HepG2 (cell line): ENCODE data around the gene PLCB1. TPM values are rescaled to one million over a fixed set of nuclear protein-coding genes. Genes with fewer than 3 reads are reported as not detected.

Experiments
- CBX5 ChIP-seq: sonication (generic); formaldehyde crosslinking; IDR thresholded peaks from 2 replicates; pipeline ENCODE4 v1.4.0; 2020; ENCODE audit warnings: missing genetic modification reagents, borderline replicate concordance
- CENPX ChIP-seq: sonication (generic); formaldehyde crosslinking; IDR thresholded peaks from 2 replicates; pipeline ENCODE4 v1.9.0; 2021; ENCODE audit warnings: mild to moderate bottlenecking, missing genetic modification reagents, moderate library complexity
- CREM ChIP-seq, 2 experiments: sonication (generic) in 1 of 2; formaldehyde crosslinking in 1 of 2; IDR thresholded peaks; 2 replicates each; pipeline versions ENCODE4 v1.4.0 to v1.6.1; 2016 to 2020; ENCODE audit warnings: antibody characterized with exemption in 1 of 2, mild to moderate bottlenecking in 1 of 2, missing genetic modification reagents in 1 of 2
- NCOA5 ChIP-seq: sonication (generic); formaldehyde crosslinking; IDR thresholded peaks from 2 replicates; pipeline ENCODE4 v1.4.0; 2020; ENCODE audit warnings: missing genetic modification reagents
- SNAI1 ChIP-seq: sonication (generic); formaldehyde crosslinking; IDR thresholded peaks from 2 replicates; pipeline ENCODE4 v1.5.0; 2020; ENCODE audit warnings: mild to moderate bottlenecking, missing genetic modification reagents, borderline replicate concordance
- SP4 ChIP-seq: sonication (generic); formaldehyde crosslinking; IDR thresholded peaks from 2 replicates; pipeline ENCODE4 v1.8.1; 2023; ENCODE audit warnings: mild to moderate bottlenecking, missing genetic modification reagents
- SUZ12 ChIP-seq: fragments of 150-350 bp; IDR thresholded peaks from 2 replicates; pipeline ENCODE4 v1.6.1; 2014; ENCODE audit warnings: low read depth, low read length
- THAP7 ChIP-seq: sonication (generic); formaldehyde crosslinking; IDR thresholded peaks from 2 replicates; pipeline ENCODE4 v1.8.1; 2023; ENCODE audit warnings: mild to moderate bottlenecking, missing genetic modification reagents
- ZBED4 ChIP-seq: sonication (generic); formaldehyde crosslinking; IDR thresholded peaks from 2 replicates; pipeline ENCODE4 v1.4.0; 2020; ENCODE audit warnings: missing genetic modification reagents, borderline replicate concordance
- ZBTB10 ChIP-seq: sonication (generic); formaldehyde crosslinking; IDR thresholded peaks from 2 replicates; pipeline ENCODE4 v1.4.0; 2020; ENCODE audit warnings: missing genetic modification reagents, borderline replicate concordance
- ZNF30 ChIP-seq: sonication (generic); formaldehyde crosslinking; IDR thresholded peaks from 2 replicates; pipeline ENCODE4 v1.5.0; 2020; ENCODE audit warnings: mild to moderate bottlenecking, missing genetic modification reagents
- ZNF777 ChIP-seq: sonication (generic); formaldehyde crosslinking; IDR thresholded peaks from 2 replicates; pipeline ENCODE4 v1.4.0; 2020; ENCODE audit warnings: missing genetic modification reagents
- polyA plus RNA-seq, 8 experiments: library from polyadenylated mRNA; depleted of rRNA in 3 of 8; stranded (reverse) in 7 of 8; unstranded in 1 of 8; fragments of >200 nt; fragmentation: Illumina TruSeq in 4 of 8; extraction: Trizol in 4 of 8; gene quantifications; 2 replicates each; pipeline versions ENCODE4 v1.2.1 to v1.2.3, GENCODE V29; 2011 to 2016; ENCODE audit warnings: low read depth in 4 of 8, missing spikeins in 1 of 8, mixed read lengths in 1 of 8; ENCODE audit not compliant: insufficient read depth in 1 of 8
- total RNA-seq, 5 experiments: library from RNA; depleted of rRNA; stranded (reverse); fragments of >200 nt; fragmentation: Illumina TruSeq; extraction: Trizol; gene quantifications; 2 replicates each; pipeline ENCODE4 v1.2.3, GENCODE V29; 2016; ENCODE audit warnings: low read depth in 1 of 5
- TF ChIP-seq, protein P1 (sequence below): IDR thresholded peaks from 2 replicates; pipeline ENCODE4 v1.6.1; 2016; ENCODE audit warnings: missing genetic modification reagents, missing compliant biosample characterization
- TF ChIP-seq, protein P2 (sequence below): IDR thresholded peaks from 2 replicates; pipeline ENCODE4 v1.6.1; 2016; ENCODE audit warnings: low read depth, missing genetic modification reagents, missing compliant biosample characterization

PLCB1 gene
- total and polyA plus RNA-seq, 2 of the 13 experiments (the other 11 are each of a cell fraction or from before 2014, with no cell fraction given), result 42.4 to 55.9 TPM

DNA sequence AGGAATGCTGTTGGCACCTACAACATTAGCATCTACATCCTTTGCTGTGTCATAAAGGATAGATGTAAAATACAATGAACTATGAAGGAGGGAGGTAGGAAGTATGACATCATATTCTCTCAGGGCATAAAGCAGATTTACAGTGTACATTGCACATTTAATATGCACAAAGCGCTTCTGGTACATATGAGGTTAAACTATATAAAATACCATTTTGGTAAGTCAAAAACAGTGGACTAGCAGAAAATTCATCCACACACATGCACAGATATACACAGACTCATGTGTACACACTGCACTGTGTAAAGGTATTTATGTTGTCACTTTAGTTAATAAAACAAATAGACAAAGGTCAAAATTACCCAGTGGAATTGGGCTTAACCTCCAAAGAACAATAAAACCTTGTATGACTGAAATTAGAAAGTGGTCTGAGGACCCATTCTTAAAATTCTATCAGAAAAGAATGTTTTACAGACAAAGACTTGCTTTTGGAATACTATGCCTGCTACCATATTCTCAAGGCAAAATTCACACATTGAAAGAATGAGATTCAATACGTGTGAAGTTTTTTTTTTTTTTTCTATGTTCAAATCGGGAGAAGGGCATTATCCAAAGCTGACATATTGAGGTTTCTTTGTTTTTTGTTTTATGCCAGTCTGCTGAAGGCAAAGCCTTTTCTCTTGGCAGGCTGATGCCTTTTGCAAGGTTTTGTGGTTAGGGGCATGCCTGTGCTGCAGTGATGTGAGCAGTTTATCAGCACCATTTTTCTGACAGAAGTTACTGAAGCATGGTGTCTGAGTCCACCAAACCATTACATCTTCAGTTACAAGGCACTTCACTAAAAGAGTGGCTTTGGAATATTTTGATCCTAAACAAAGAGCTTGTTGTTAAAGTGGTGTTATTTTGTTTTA is 199.0 kb downstream of the PLCB1 start (continued):
- no peak for TF ChIP-seq ZBED4
- TF ChIP-seq SUZ12, result no peak
- TF ChIP-seq CBX5 (CRISPR knock-in tag), result no peak
- no peak for TF ChIP-seq THAP7 (CRISPR knock-in tag)
- TF ChIP-seq ZBTB10 (CRISPR knock-in tag), result no peak
- peak; percentile 80; the same call in 1 of the 2 replicates for TF ChIP-seq CREM (IDR thresholded peaks at IDR 0.05)
- no peak for TF ChIP-seq CREM (CRISPR knock-in tag; IDR thresholded peaks at IDR 0.05)
- TF ChIP-seq, protein P1, sequence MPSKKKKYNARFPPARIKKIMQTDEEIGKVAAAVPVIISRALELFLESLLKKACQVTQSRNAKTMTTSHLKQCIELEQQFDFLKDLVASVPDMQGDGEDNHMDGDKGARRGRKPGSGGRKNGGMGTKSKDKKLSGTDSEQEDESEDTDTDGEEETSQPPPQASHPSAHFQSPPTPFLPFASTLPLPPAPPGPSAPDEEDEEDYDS (CRISPR knock-in tag), result no peak; the same call in 1 of the 2 replicates
- no peak for TF ChIP-seq CENPX
- TF ChIP-seq SP4 (CRISPR knock-in tag), result no peak
- no peak for TF ChIP-seq SNAI1 (CRISPR knock-in tag)
- no peak for TF ChIP-seq NCOA5 (CRISPR knock-in tag)
- TF ChIP-seq, protein P2, sequence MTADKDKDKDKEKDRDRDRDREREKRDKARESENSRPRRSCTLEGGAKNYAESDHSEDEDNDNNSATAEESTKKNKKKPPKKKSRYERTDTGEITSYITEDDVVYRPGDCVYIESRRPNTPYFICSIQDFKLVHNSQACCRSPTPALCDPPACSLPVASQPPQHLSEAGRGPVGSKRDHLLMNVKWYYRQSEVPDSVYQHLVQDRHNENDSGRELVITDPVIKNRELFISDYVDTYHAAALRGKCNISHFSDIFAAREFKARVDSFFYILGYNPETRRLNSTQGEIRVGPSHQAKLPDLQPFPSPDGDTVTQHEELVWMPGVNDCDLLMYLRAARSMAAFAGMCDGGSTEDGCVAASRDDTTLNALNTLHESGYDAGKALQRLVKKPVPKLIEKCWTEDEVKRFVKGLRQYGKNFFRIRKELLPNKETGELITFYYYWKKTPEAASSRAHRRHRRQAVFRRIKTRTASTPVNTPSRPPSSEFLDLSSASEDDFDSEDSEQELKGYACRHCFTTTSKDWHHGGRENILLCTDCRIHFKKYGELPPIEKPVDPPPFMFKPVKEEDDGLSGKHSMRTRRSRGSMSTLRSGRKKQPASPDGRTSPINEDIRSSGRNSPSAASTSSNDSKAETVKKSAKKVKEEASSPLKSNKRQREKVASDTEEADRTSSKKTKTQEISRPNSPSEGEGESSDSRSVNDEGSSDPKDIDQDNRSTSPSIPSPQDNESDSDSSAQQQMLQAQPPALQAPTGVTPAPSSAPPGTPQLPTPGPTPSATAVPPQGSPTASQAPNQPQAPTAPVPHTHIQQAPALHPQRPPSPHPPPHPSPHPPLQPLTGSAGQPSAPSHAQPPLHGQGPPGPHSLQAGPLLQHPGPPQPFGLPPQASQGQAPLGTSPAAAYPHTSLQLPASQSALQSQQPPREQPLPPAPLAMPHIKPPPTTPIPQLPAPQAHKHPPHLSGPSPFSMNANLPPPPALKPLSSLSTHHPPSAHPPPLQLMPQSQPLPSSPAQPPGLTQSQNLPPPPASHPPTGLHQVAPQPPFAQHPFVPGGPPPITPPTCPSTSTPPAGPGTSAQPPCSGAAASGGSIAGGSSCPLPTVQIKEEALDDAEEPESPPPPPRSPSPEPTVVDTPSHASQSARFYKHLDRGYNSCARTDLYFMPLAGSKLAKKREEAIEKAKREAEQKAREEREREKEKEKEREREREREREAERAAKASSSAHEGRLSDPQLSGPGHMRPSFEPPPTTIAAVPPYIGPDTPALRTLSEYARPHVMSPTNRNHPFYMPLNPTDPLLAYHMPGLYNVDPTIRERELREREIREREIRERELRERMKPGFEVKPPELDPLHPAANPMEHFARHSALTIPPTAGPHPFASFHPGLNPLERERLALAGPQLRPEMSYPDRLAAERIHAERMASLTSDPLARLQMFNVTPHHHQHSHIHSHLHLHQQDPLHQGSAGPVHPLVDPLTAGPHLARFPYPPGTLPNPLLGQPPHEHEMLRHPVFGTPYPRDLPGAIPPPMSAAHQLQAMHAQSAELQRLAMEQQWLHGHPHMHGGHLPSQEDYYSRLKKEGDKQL (CRISPR knock-in tag), result peak; percentile 62; the same call in 1 of the 2 replicates
- no peak for TF ChIP-seq ZNF30 (CRISPR knock-in tag)
- no peak for TF ChIP-seq ZNF777 (CRISPR knock-in tag)
